ENCODE results near the gene CTDSP1. TPM values are rescaled to one million over a fixed set of nuclear protein-coding genes. Genes with fewer than 3 reads are reported as not detected.

CTDSP1 gene
- polyA plus RNA-seq, 1 donor from 2014 or later: 0.97 TPM

GRCh38 chr2:218446547-218446946 lies 46.9 kb downstream of the CTDSP1 start:
- H3K36me3 ChIP-seq (ENCODE audit: insufficient read depth, low read length): no peaks in the 10 kb centered on the region
- H3K9me2 ChIP-seq (ENCODE audit: insufficient read depth, low read length): no peaks in the 10 kb centered on the region
- H3F3A ChIP-seq (ENCODE audit: insufficient read depth, low read length, poor library complexity, severe bottlenecking): no peaks in the 10 kb centered on the region
- no peaks in the 10 kb centered on the region for H3K9me3 ChIP-seq (ENCODE audit: low read length)
- no peaks in the 10 kb centered on the region for H3K27me3 ChIP-seq (ENCODE audit: insufficient read depth, low read depth, low read length)
- no peak overlapping the region for H3K4me2 ChIP-seq (ENCODE audit: low read length)
- no peak overlapping the region for H3K4me3 ChIP-seq (ENCODE audit: low read length)
- no peak overlapping the region for H3K9ac ChIP-seq (ENCODE audit: low read length)
- H2AFZ ChIP-seq (ENCODE audit: low read depth, low read length): no peak overlapping the region
- H3K27ac ChIP-seq (ENCODE audit: low read length): no peak overlapping the region
- no peaks in the 10 kb centered on the region for H4K20me1 ChIP-seq (ENCODE audit: insufficient read depth)
- TF ChIP-seq EP300 (conservative IDR thresholded peaks at IDR 0.05; ENCODE audit: poor library complexity, severe bottlenecking): no peak
- no peak for TF ChIP-seq RAD21 (conservative IDR thresholded peaks at IDR 0.05)
- H3K79me2 ChIP-seq (replicated peaks; ENCODE audit: insufficient read depth, low read length): no peaks in the 10 kb centered on the region

GRCh38 chr2:218447072-218447471 lies 47.4 kb downstream of the CTDSP1 start:
- Histone ChIP-seq H3K4me2 (ENCODE audit: low read length) (no peak overlapping the region), H3F3A (ENCODE audit: insufficient read depth, low read length, poor library complexity, severe bottlenecking) (no peaks in the 10 kb centered on the region), H2AFZ (ENCODE audit: low read depth, low read length) (no peak overlapping the region), H3K4me3 (ENCODE audit: low read length) (no peak overlapping the region), H4K20me1 (ENCODE audit: insufficient read depth) (no peaks in the 10 kb centered on the region), H3K9me2 (ENCODE audit: insufficient read depth, low read length) (no peaks in the 10 kb centered on the region), H3K27ac (ENCODE audit: low read length) (no peak overlapping the region), H3K9me3 (ENCODE audit: low read length) (no peaks in the 10 kb centered on the region), H3K9ac (ENCODE audit: low read length) (no peak overlapping the region), H3K36me3 (ENCODE audit: insufficient read depth, low read length) (no peaks in the 10 kb centered on the region), H3K79me2 (replicated peaks; ENCODE audit: insufficient read depth, low read length) (no peaks in the 10 kb centered on the region), H3K27me3 (ENCODE audit: insufficient read depth, low read depth, low read length) (no peaks in the 10 kb centered on the region)
- TF ChIP-seq CTCF (IDR thresholded peaks at IDR 0.05; ENCODE audit: poor library complexity, severe bottlenecking) (no peak), SMC3 (conservative IDR thresholded peaks at IDR 0.05; ENCODE audit: poor library complexity) (no peak), EZH2 (IDR thresholded peaks at IDR 0.05; ENCODE audit: borderline replicate concordance, insufficient read depth, low read length, poor library complexity, severe bottlenecking) (no peak), EP300 (conservative IDR thresholded peaks at IDR 0.05; ENCODE audit: poor library complexity, severe bottlenecking) (no peak), POLR2AphosphoS5 (IDR thresholded peaks at IDR 0.05) (no peak), MXI1 (conservative IDR thresholded peaks at IDR 0.05; ENCODE audit: poor library complexity, severe bottlenecking) (no peak), RAD21 (conservative IDR thresholded peaks at IDR 0.05) (no peak), TAF1 (IDR thresholded peaks at IDR 0.05; ENCODE audit: low read depth) (no peak), REST (IDR thresholded peaks at IDR 0.05; ENCODE audit: borderline replicate concordance) (no peak)

- no peak overlapping the region for H3K4me2 ChIP-seq (ENCODE audit: low read length)
- no peak for TF ChIP-seq CTCF (IDR thresholded peaks at IDR 0.05; ENCODE audit: poor library complexity, severe bottlenecking)
- TF ChIP-seq TAF1 (IDR thresholded peaks at IDR 0.05; ENCODE audit: low read depth): no peak
- TF ChIP-seq RAD21 (conservative IDR thresholded peaks at IDR 0.05): no peak
- no peak for TF ChIP-seq POLR2AphosphoS5 (IDR thresholded peaks at IDR 0.05)
- no peak for TF ChIP-seq SMC3 (conservative IDR thresholded peaks at IDR 0.05; ENCODE audit: poor library complexity)
- TF ChIP-seq EZH2 (IDR thresholded peaks at IDR 0.05; ENCODE audit: borderline replicate concordance, insufficient read depth, low read length, poor library complexity, severe bottlenecking): no peak
- TF ChIP-seq MXI1 (conservative IDR thresholded peaks at IDR 0.05; ENCODE audit: poor library complexity, severe bottlenecking): no peak
- no peak for TF ChIP-seq REST (IDR thresholded peaks at IDR 0.05; ENCODE audit: borderline replicate concordance)
- no peak for TF ChIP-seq EP300 (conservative IDR thresholded peaks at IDR 0.05; ENCODE audit: poor library complexity, severe bottlenecking)
- H3K4me3 ChIP-seq (ENCODE audit: low read length): no peak overlapping the region
- no peaks in the 10 kb centered on the region for H3F3A ChIP-seq (ENCODE audit: insufficient read depth, low read length, poor library complexity, severe bottlenecking)
- H3K9me2 ChIP-seq (ENCODE audit: insufficient read depth, low read length): no peaks in the 10 kb centered on the region
- peaks cover 4% of the 10 kb centered on the region for H3K36me3 ChIP-seq (ENCODE audit: insufficient read depth, low read length)
- no peaks in the 10 kb centered on the region for H3K79me2 ChIP-seq (replicated peaks; ENCODE audit: insufficient read depth, low read length)
- H2AFZ ChIP-seq (ENCODE audit: low read depth, low read length): no peak overlapping the region
- H3K27me3 ChIP-seq (ENCODE audit: insufficient read depth, low read depth, low read length): no peaks in the 10 kb centered on the region
- H3K9ac ChIP-seq (ENCODE audit: low read length): no peak overlapping the region
- no peaks in the 10 kb centered on the region for H4K20me1 ChIP-seq (ENCODE audit: insufficient read depth)
- H3K27ac ChIP-seq (ENCODE audit: low read length): no peak overlapping the region
- no peaks in the 10 kb centered on the region for H3K9me3 ChIP-seq (ENCODE audit: low read length)
These were observed 49.3 kb downstream of the CTDSP1 start for GRCh38 chr2:218448934-218449333.
